22Rv1 (cell line): ENCODE data around the gene HTRA1.

Experiments used
- CTCF ChIP-seq: fragments of 450-650 bp; IDR thresholded peaks from 2 replicates; pipeline ENCODE4 v1.5.1; 2017; ENCODE audit warnings: mild to moderate bottlenecking
- ZFX ChIP-seq: fragments of 450-650 bp; IDR thresholded peaks from 2 replicates; pipeline ENCODE4 v1.6.1; 2017; ENCODE audit warnings: antibody characterized with exemption, borderline replicate concordance

GRCh38 chr10:122445904-122446303 is 15.4 kb upstream of the HTRA1 start:
- TF ChIP-seq ZFX, result no peak
- no peak for TF ChIP-seq CTCF
